ENCODE data around the gene SLC38A2.

SLC38A2 gene

DNA sequence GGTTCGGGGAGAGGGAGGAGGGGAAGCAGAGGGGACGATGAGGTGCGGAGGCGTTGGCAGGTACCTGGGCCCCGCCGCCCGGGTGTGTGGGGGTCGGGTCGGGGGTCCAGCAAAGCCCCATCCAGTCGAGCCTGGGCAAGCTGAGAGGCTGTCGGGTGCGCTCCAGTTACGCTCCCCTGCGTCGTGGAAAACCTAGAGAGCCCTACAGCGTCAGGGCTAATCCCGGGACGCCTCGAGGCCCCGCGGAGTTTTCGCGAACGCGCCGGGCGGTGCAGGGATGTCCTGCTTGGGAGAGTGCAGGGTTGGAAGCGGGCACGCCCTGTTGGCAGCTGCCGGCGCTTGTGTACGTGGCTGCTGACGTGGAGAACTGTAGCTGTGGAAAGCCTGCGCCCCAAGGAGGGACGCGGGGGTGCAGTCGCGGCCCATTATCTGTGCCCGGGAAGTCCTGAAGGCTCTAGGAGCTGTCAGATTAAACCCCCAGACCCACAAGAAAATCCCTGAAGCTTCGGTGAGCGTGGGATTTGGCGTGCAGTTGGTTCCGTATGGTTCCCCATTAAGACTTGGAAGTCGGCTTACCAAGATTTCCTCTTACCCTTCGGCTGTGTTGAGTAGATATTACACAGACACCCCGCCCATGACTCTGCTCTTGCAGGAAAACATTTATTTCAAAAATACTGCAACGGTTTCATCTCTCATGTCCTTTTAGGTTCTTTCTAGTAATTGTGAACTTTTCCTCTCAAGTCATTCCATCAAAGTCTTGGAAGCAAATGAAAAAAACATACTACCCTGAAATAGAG, 11.3 kb upstream of the SLC38A2 start:
- TF ChIP-seq, protein P1, sequence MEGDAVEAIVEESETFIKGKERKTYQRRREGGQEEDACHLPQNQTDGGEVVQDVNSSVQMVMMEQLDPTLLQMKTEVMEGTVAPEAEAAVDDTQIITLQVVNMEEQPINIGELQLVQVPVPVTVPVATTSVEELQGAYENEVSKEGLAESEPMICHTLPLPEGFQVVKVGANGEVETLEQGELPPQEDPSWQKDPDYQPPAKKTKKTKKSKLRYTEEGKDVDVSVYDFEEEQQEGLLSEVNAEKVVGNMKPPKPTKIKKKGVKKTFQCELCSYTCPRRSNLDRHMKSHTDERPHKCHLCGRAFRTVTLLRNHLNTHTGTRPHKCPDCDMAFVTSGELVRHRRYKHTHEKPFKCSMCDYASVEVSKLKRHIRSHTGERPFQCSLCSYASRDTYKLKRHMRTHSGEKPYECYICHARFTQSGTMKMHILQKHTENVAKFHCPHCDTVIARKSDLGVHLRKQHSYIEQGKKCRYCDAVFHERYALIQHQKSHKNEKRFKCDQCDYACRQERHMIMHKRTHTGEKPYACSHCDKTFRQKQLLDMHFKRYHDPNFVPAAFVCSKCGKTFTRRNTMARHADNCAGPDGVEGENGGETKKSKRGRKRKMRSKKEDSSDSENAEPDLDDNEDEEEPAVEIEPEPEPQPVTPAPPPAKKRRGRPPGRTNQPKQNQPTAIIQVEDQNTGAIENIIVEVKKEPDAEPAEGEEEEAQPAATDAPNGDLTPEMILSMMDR (IDR thresholded peaks at IDR 0.05; ENCODE audit: low read depth, low read length, missing control alignments) = no peak
- DNase-seq (ENCODE audit: extremely low read depth, low read depth) = no peak
- peak overlapping the region; percentile 60 for H3K4me3 ChIP-seq (replicated peaks; ENCODE audit: low read depth, low read length)

- peak overlapping the region; percentile 60 for H3K4me3 ChIP-seq (replicated peaks; ENCODE audit: low read depth, low read length)
- peak; percentile 82 for DNase-seq (ENCODE audit: extremely low read depth, low read depth)
- TF ChIP-seq, protein P1 (IDR thresholded peaks at IDR 0.05; ENCODE audit: low read depth, low read length, missing control alignments) = peak; percentile 5
Measured at GRCh38 chr12:46382964-46383653, 10.5 kb upstream of the SLC38A2 start.

DNA sequence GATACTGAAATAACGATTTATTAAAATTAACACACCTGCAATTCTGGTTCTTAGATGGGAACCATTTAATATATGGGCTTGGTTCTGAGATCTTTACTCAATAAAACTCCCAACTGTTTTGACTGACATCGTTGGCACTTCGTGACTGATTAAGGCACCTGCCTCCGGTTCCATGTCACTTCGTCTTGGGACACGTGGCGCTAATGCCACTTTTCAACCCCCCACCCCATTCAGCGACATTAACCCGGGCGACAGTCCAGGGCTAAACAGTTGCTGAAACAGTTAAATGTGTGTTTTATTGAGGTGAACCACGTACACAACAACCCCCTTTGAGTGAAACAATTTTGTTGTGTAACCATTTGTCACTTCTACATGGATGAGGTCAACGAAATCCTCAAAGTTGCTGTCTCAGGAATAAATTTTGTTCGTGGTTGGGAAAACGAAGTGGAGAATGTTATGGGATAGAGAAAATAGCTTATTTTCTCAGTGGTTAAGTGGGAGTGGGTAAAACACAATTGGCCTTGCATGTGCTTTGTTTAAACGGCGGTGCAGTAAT, 9.9 kb upstream of the SLC38A2 start:
- TF ChIP-seq, protein P1 (IDR thresholded peaks at IDR 0.05; ENCODE audit: low read depth, low read length, missing control alignments) = no peak
- peak overlapping the region; percentile 60 for H3K4me3 ChIP-seq (replicated peaks; ENCODE audit: low read depth, low read length)
- no peak for DNase-seq (ENCODE audit: extremely low read depth, low read depth)

DNA sequence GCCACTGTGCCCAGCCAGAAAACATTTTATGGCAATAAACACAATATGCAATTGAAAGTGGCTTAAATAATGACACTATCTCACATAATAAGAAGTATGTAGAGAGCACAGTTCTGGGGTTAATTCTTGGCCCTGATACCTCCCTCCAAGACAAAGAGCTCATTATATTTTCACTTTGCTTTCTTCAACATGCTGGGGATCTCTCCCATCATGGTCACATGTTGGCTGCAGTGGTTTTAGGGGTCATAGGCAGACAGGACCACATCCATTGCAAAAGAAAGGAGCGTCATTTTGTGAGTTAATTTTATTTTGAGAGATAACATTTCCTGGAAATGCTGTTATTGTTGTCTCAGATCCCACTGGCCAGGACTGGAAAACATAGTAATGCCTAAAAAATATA, 8.3 kb upstream of the SLC38A2 start:
- no peak for DNase-seq (ENCODE audit: extremely low read depth, low read depth)
- no peak overlapping the region for H3K4me3 ChIP-seq (replicated peaks; ENCODE audit: low read depth, low read length)
- TF ChIP-seq, protein P1 (IDR thresholded peaks at IDR 0.05; ENCODE audit: low read depth, low read length, missing control alignments) = no peak

- DNase-seq (ENCODE audit: extremely low read depth, low read depth) = no peak
- no peak overlapping the region for H3K4me3 ChIP-seq (replicated peaks; ENCODE audit: low read depth, low read length)
- TF ChIP-seq, protein P1 (IDR thresholded peaks at IDR 0.05; ENCODE audit: low read depth, low read length, missing control alignments) = no peak
Measured at GRCh38 chr12:46380022-46380796, 7.6 kb upstream of the SLC38A2 start.

- TF ChIP-seq, protein P1 (IDR thresholded peaks at IDR 0.05; ENCODE audit: low read depth, low read length, missing control alignments) = no peak
- H3K4me3 ChIP-seq (replicated peaks; ENCODE audit: low read depth, low read length) = no peak overlapping the region
- no peak for DNase-seq (ENCODE audit: extremely low read depth, low read depth)
Measured at GRCh38 chr12:46379352-46379751, 6.8 kb upstream of the SLC38A2 start.

All from HFF-Myc (cell line).